ENCODE data around the gene RSPO4. TPM values are rescaled to one million over a fixed set of nuclear protein-coding genes. Genes with fewer than 3 reads are reported as not detected.
A peak's percentile ranks its signal among the peaks of the same experiment; 100 is the strongest.

Gene RSPO4
- total and polyA plus RNA-seq, 9 of the 15 experiments (the other 6 are each of a cell fraction or from before 2014, with no cell fraction given) = 0.04 to 0.34 TPM; not detected in 7

DNA sequence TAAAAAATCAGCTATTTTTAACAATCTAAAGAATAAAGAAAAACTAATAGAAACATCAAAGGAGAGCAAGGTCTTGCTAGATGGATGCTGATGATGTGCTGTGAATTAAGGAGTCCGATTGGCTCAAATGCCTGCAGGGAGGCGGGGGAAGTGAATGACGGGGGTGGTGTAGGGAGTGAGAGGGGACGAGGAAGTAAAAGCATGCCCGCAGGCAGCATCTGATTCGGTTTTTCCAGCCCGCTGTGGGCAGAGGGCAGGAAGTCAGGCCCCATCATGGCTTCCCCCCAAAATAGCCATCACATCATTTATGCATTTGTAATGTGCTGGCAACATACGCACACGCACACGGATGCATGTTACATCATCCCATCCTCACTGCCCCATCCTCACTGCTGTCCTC is 10.3 kb downstream of the RSPO4 start:
- no peak overlapping the region for H3K27ac ChIP-seq (ENCODE audit: extremely low read depth, low read depth, low read length)
- no peaks in the 10 kb centered on the region for H4K20me1 ChIP-seq (replicated peaks; ENCODE audit: control insufficient read depth, insufficient read depth, low read length)
- H3K9me1 ChIP-seq (ENCODE audit: control insufficient read depth, insufficient read depth, low read length) = no peaks in the 10 kb centered on the region
- no peaks in the 10 kb centered on the region for H3K36me3 ChIP-seq (ENCODE audit: control insufficient read depth, insufficient read depth, low read length)
- H3K4me1 ChIP-seq (replicated peaks in 1 of 2; ENCODE audit: control insufficient read depth in 2 of 2, insufficient read depth in 2 of 2, low read length in 2 of 2) = no peaks in the 10 kb centered on the region
- no peak overlapping the region for H3K4me2 ChIP-seq (ENCODE audit: insufficient read depth, low read length)
- 0 out of 2 replicates have a peak, but pooled peaks cover 1% of the 10 kb centered on the region for H3K9me3 ChIP-seq (replicated peaks; ENCODE audit: control insufficient read depth, insufficient read depth, low read depth, low read length)
- TF ChIP-seq CEBPG (CRISPR knock-in tag; IDR thresholded peaks at IDR 0.05) = peak; percentile 63
- no peak for TF ChIP-seq CEBPG (tag; conservative IDR thresholded peaks at IDR 0.05 in 1 of 2, IDR thresholded peaks at IDR 0.05 in 1 of 2)
- TF ChIP-seq ETV1 (tag; conservative IDR thresholded peaks at IDR 0.05; ENCODE audit: low read depth) = no peak
- TF ChIP-seq ATF3 (IDR thresholded peaks at IDR 0.05) = 0 out of 2 replicates have a peak, but pooled peaks have one; percentile 43
- no peak for TF ChIP-seq ATF3 (CRISPR knock-in tag; conservative IDR thresholded peaks at IDR 0.05)
- TF ChIP-seq, protein P1, sequence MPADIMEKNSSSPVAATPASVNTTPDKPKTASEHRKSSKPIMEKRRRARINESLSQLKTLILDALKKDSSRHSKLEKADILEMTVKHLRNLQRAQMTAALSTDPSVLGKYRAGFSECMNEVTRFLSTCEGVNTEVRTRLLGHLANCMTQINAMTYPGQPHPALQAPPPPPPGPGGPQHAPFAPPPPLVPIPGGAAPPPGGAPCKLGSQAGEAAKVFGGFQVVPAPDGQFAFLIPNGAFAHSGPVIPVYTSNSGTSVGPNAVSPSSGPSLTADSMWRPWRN (IDR thresholded peaks at IDR 0.05; ENCODE audit: low read depth) = no peak
- TF ChIP-seq RFX5 (IDR thresholded peaks at IDR 0.05; ENCODE audit: low read depth, low read length) = peak; percentile 57; the same call in 1 of the 2 replicates
- TF ChIP-seq ZNF316 (IDR thresholded peaks at IDR 0.05) = 0 out of 2 replicates have a peak, but pooled peaks have one; percentile 13
- no peak for TF ChIP-seq NFE2L1 (tag; IDR thresholded peaks at IDR 0.05; ENCODE audit: borderline replicate concordance, low read depth)
- no TSS peak for BruUV-seq (replicated peaks)
- H2AFZ ChIP-seq (ENCODE audit: low read depth, low read length) = no peak overlapping the region
- FAIRE-seq (no peak), DNase-seq (ENCODE audit: extremely low read depth in 1 of 4, low spot score in 3 of 4) (no peak), ATAC-seq (peak; percentile 62; the same call in 1 of the 3 replicates)
- WGBS (ENCODE audit: insufficient coverage, low coverage, missing lambda C conversion rate) = 8% methylated on average over 10 of the region's 10 CpGs
- ChIA-PET POLR2A (no interaction called here), CTCF (ENCODE audit: low intra/inter-chr PET ratio) (no interaction called here)
- H3K4me3 ChIP-seq = no peak overlapping the region
- no peaks in the 10 kb centered on the region for H3K79me2 ChIP-seq (ENCODE audit: control insufficient read depth, insufficient read depth, low read length)
- peaks cover 9 to 47% of the 10 kb centered on the region in 2 experiments for H3K27me3 ChIP-seq (ENCODE audit: control insufficient read depth in 2 of 2, insufficient read depth in 2 of 2, low read length in 2 of 2)
- intact Hi-C loops (cut with micrococcal nuclease) = no loop called here
- H3K9ac ChIP-seq (ENCODE audit: insufficient read depth in 1 of 2, low read depth in 2 of 2, low read length in 2 of 2) = no peak overlapping the region
- in situ Hi-C loops (cut with MboI) = no loop called here
